ENCODE measurements around the gene REM2. TPM values are rescaled to one million over a fixed set of nuclear protein-coding genes. Genes with fewer than 3 reads are reported as not detected.

Gene REM2
- total RNA-seq, 1 donor from 2014 or later: 3.0 TPM

- Mint-ChIP-seq H3K4me3 (no peak overlapping the region), H3K27me3 (ENCODE audit: low read depth) (no peaks in the 10 kb centered on the region), H3K9me3 (no peaks in the 10 kb centered on the region), H3K36me3 (ENCODE audit: low read depth) (peaks cover under 1% of the 10 kb centered on the region), H3K27ac (ENCODE audit: unreplicated experiment) (no peak overlapping the region), H3K4me1 (peaks cover 3% of the 10 kb centered on the region)
- DNase-seq (ENCODE audit: low read depth, low spot score): no peak
- TF ChIP-seq CTCF (conservative IDR thresholded peaks at IDR 0.05): no peak
Observed at GRCh38 chr14:22896356-22896755, 13.3 kb downstream of the REM2 start.

- Mint-ChIP-seq H3K36me3 (ENCODE audit: low read depth) (peaks cover 3% of the 10 kb centered on the region), H3K9me3 (no peaks in the 10 kb centered on the region), H3K27me3 (ENCODE audit: low read depth) (no peaks in the 10 kb centered on the region), H3K27ac (ENCODE audit: unreplicated experiment) (no peak overlapping the region), H3K4me1 (peaks cover 3% of the 10 kb centered on the region), H3K4me3 (no peak overlapping the region)
- no peak for DNase-seq (ENCODE audit: low read depth, low spot score)
- TF ChIP-seq CTCF (conservative IDR thresholded peaks at IDR 0.05): no peak
Observed at GRCh38 chr14:22896760-22897159, 13.7 kb downstream of the REM2 start.

- no peak overlapping the region for H3K4me3 Mint-ChIP-seq
- DNase-seq (ENCODE audit: low read depth, low spot score): no peak
- H3K27me3 Mint-ChIP-seq (ENCODE audit: low read depth): no peaks in the 10 kb centered on the region
- no peak for TF ChIP-seq CTCF (conservative IDR thresholded peaks at IDR 0.05)
- peaks cover under 1% of the 10 kb centered on the region for H3K4me1 Mint-ChIP-seq
- H3K9me3 Mint-ChIP-seq: no peaks in the 10 kb centered on the region
- no peak overlapping the region for H3K27ac Mint-ChIP-seq (ENCODE audit: unreplicated experiment)
- peaks cover 7% of the 10 kb centered on the region for H3K36me3 Mint-ChIP-seq (ENCODE audit: low read depth)
Observed at GRCh38 chr14:22897357-22897756, 14.3 kb downstream of the REM2 start.

- no peaks in the 10 kb centered on the region for H3K4me1 Mint-ChIP-seq
- no peaks in the 10 kb centered on the region for H3K27me3 Mint-ChIP-seq (ENCODE audit: low read depth)
- no peaks in the 10 kb centered on the region for H3K9me3 Mint-ChIP-seq
- DNase-seq (ENCODE audit: low read depth, low spot score): no peak
- H3K4me3 Mint-ChIP-seq: no peak overlapping the region
- H3K27ac Mint-ChIP-seq (ENCODE audit: unreplicated experiment): peak overlapping the region; percentile 22
- TF ChIP-seq CTCF (conservative IDR thresholded peaks at IDR 0.05): no peak
- H3K36me3 Mint-ChIP-seq (ENCODE audit: low read depth): peaks cover 7% of the 10 kb centered on the region
Observed at GRCh38 chr14:22898302-22899090, 15.5 kb downstream of the REM2 start.

- peak; percentile 68 for TF ChIP-seq CTCF (conservative IDR thresholded peaks at IDR 0.05)
- Mint-ChIP-seq H3K4me3 (no peak overlapping the region), H3K4me1 (no peaks in the 10 kb centered on the region), H3K36me3 (ENCODE audit: low read depth) (peaks cover 15% of the 10 kb centered on the region), H3K9me3 (no peaks in the 10 kb centered on the region), H3K27me3 (ENCODE audit: low read depth) (no peaks in the 10 kb centered on the region), H3K27ac (ENCODE audit: unreplicated experiment) (no peak overlapping the region)
- DNase-seq (ENCODE audit: low read depth, low spot score): peak; percentile 27
Observed at GRCh38 chr14:22900081-22900799, 17.2 kb downstream of the REM2 start.

Measured in neural crest cell (in vitro differentiated cells).